Urothelium cell line (cell line): ENCODE data around the gene C1QTNF1.

Experiments used
- DNase-seq: peaks from one replicate; pipeline ENCODE4 v3.0.0; 2011; ENCODE audit warnings: low spot score, mixed read lengths
- FAIRE-seq: peaks from 2 replicates; lab custom pipeline; 2011; peaks lifted over from hg19 to GRCh38; lab: Jason Lieb, UNC

Gene C1QTNF1

GRCh38 chr17:78991906-78992532, 31.9 kb upstream of the C1QTNF1 start:
- DNase-seq: no peak
- no peak for FAIRE-seq

- FAIRE-seq: no peak
- no peak for DNase-seq
Measured at GRCh38 chr17:78992542-78993212, 31.3 kb upstream of the C1QTNF1 start.

- FAIRE-seq (no peak), DNase-seq (peak; percentile 71)
Measured at GRCh38 chr17:78993241-78993956, 30.6 kb upstream of the C1QTNF1 start.

- DNase-seq (no peak), FAIRE-seq (peak; percentile 42)
Measured at GRCh38 chr17:78993981-78994671, 29.8 kb upstream of the C1QTNF1 start.

GRCh38 chr17:78995022-78995760, 28.8 kb upstream of the C1QTNF1 start:
- FAIRE-seq: no peak
- DNase-seq: no peak

- DNase-seq: no peak
- no peak for FAIRE-seq
Measured at GRCh38 chr17:78995761-78996451, 28.1 kb upstream of the C1QTNF1 start.

GRCh38 chr17:78996781-78997201, 27.2 kb upstream of the C1QTNF1 start:
- no peak for DNase-seq
- FAIRE-seq: no peak

- no peak for DNase-seq
- FAIRE-seq: no peak
Measured at GRCh38 chr17:78997231-78997741, 26.7 kb upstream of the C1QTNF1 start.

- FAIRE-seq (no peak), DNase-seq (no peak)
Measured at GRCh38 chr17:78997881-78998280, 26.1 kb upstream of the C1QTNF1 start.

GRCh38 chr17:78998311-78999055, 25.5 kb upstream of the C1QTNF1 start:
- DNase-seq: no peak

GRCh38 chr17:78999056-78999768, 24.8 kb upstream of the C1QTNF1 start:
- DNase-seq: no peak

More at GRCh38 chr17:78998311-78999055, 25.5 kb upstream of the C1QTNF1 start:
- peak; percentile 5 for FAIRE-seq

GRCh38 chr17:78999947-79000395, 24.0 kb upstream of the C1QTNF1 start:
- DNase-seq (no peak), FAIRE-seq (peak; percentile 27)

More at GRCh38 chr17:78999056-78999768, 24.8 kb upstream of the C1QTNF1 start:
- FAIRE-seq: no peak

- FAIRE-seq: peak; percentile 30
- DNase-seq: no peak
Measured at GRCh38 chr17:79000396-79001189, 23.4 kb upstream of the C1QTNF1 start.

GRCh38 chr17:79001190-79002020, 22.6 kb upstream of the C1QTNF1 start:
- DNase-seq (no peak), FAIRE-seq (peak; percentile 85)

- FAIRE-seq: peak; percentile 74
Measured at GRCh38 chr17:79002291-79002690, 21.7 kb upstream of the C1QTNF1 start.

GRCh38 chr17:79002796-79003593, 21.0 kb upstream of the C1QTNF1 start:
- DNase-seq (no peak), FAIRE-seq (no peak)

More at GRCh38 chr17:79002291-79002690, 21.7 kb upstream of the C1QTNF1 start:
- no peak for DNase-seq
